GM23338 (cell line): Measurements from ENCODE around the gene CD226. TPM values are rescaled to one million over a fixed set of nuclear protein-coding genes. Genes with fewer than 3 reads are reported as not detected.

Experiments used
- ATAC-seq: fragments of 200-7000 bp; cut with Tn5 transposase; 3 replicates; pipeline ENCODE4 v1.9.1; 2020
- DNase-seq: peaks from one replicate; pipeline ENCODE4 v3.0.0-alpha.2; 2015; ENCODE audit warnings: low spot score
- H2AFZ ChIP-seq: fragments of 200-600 bp; sonication (generic); 2 replicates; pipeline ENCODE4 v1.8.0; 2016; ENCODE audit warnings: antibody characterized with exemption, mild to moderate bottlenecking, moderate library complexity
- H3F3A ChIP-seq: fragments of 200-600 bp; sonication (generic); replicated peaks from 2 replicates; pipeline ENCODE4 v1.8.0; 2017; ENCODE audit warnings: antibody characterized with exemption, mixed run types, low read depth
- H3K27ac ChIP-seq: fragments of 200-600 bp; sonication (generic); 2 replicates; pipeline ENCODE4 v1.6.1; 2016; ENCODE audit warnings: low read depth
- H3K27me3 ChIP-seq: fragments of 200-600 bp; sonication (generic); 2 replicates; pipeline ENCODE4 v1.8.0; 2016; ENCODE audit warnings: mild to moderate bottlenecking, mixed run types, moderate library complexity; ENCODE audit not compliant: insufficient read depth
- H3K36me3 ChIP-seq: fragments of 200-600 bp; sonication (generic); 2 replicates; pipeline ENCODE4 v1.8.0; 2016; ENCODE audit warnings: mild to moderate bottlenecking; ENCODE audit not compliant: insufficient read depth
- H3K4me1 ChIP-seq: fragments of 200-600 bp; sonication (generic); 2 replicates; pipeline ENCODE4 v1.8.0; 2016; ENCODE audit warnings: mild to moderate bottlenecking, moderate library complexity; ENCODE audit not compliant: insufficient read depth
- H3K4me2 ChIP-seq: fragments of 200-600 bp; sonication (generic); 2 replicates; pipeline ENCODE4 v1.7.1; 2017; ENCODE audit warnings: mixed run types
- H3K4me3 ChIP-seq: fragments of 200-600 bp; sonication (generic); 2 replicates; pipeline ENCODE4 v1.6.1; 2016; ENCODE audit warnings: mixed run types
- H3K79me2 ChIP-seq: fragments of 200-600 bp; sonication (generic); replicated peaks from 2 replicates; pipeline ENCODE4 v1.8.0; 2017; ENCODE audit warnings: mild to moderate bottlenecking; ENCODE audit not compliant: insufficient read depth
- H3K9me2 ChIP-seq: fragments of 200-600 bp; sonication (generic); 2 replicates; pipeline ENCODE4 v1.8.0; 2017; ENCODE audit not compliant: insufficient read depth
- H4K20me1 ChIP-seq: fragments of 200-600 bp; sonication (generic); replicated peaks from 2 replicates; pipeline ENCODE4 v1.8.0; 2017; ENCODE audit warnings: mild to moderate bottlenecking; ENCODE audit not compliant: insufficient read depth
- H3K27ac Mint-ChIP-seq: 2 replicates; pipeline ENCODE4 v1.8.0; 2020; ENCODE audit warnings: inconsistent platforms, mild to moderate bottlenecking, moderate library complexity, mixed read lengths
- H3K27me3 Mint-ChIP-seq: 3 replicates; pipeline ENCODE4 v1.8.0; 2022; ENCODE audit warnings: low read depth, mild to moderate bottlenecking, moderate library complexity, mixed read lengths, inconsistent platforms; ENCODE audit not compliant: insufficient read depth, poor library complexity
- H3K36me3 Mint-ChIP-seq: 3 replicates; pipeline ENCODE4 v1.8.0; 2021; ENCODE audit warnings: low read depth, mild to moderate bottlenecking, inconsistent platforms, moderate library complexity, mixed read lengths
- H3K4me1 Mint-ChIP-seq: 3 replicates; pipeline ENCODE4 v1.8.0; 2020; ENCODE audit warnings: mild to moderate bottlenecking, inconsistent platforms, mixed read lengths
- H3K4me3 Mint-ChIP-seq: 3 replicates; pipeline ENCODE4 v1.8.0; 2021; ENCODE audit warnings: moderate library complexity, mild to moderate bottlenecking, inconsistent platforms, mixed read lengths
- H3K9me3 Mint-ChIP-seq: 3 replicates; pipeline ENCODE4 v1.8.0; 2020; ENCODE audit warnings: moderate library complexity, mild to moderate bottlenecking, inconsistent platforms, mixed read lengths
- NANOG ChIP-seq: IDR thresholded peaks from 2 replicates; pipeline ENCODE4 v1.6.1; 2016; ENCODE audit warnings: antibody characterized with exemption, borderline replicate concordance
- POLR2AphosphoS5 ChIP-seq: IDR thresholded peaks from 2 replicates; pipeline ENCODE4 v1.6.1; 2016; ENCODE audit warnings: antibody characterized with exemption, low read depth
- polyA plus RNA-seq: library from polyadenylated mRNA; unstranded; fragments of >200 nt; fragmentation: Nextera tagmentation; extraction: Ambion mirVana; gene quantifications from 2 replicates; pipeline ENCODE4 v1.2.1, GENCODE V29; 2016
- total RNA-seq: library from RNA; depleted of rRNA; stranded (reverse); fragments of >200 nt; shearing (Covaris generic); gene quantifications from 2 replicates; pipeline ENCODE4 v1.2.3, GENCODE V29; 2014
- TF ChIP-seq, protein P1 (sequence below): fragments of 250-450 bp; sonication (Bioruptor Pico); IDR thresholded peaks from 2 replicates; pipeline ENCODE4 v1.5.0; 2020; ENCODE audit warnings: mild to moderate bottlenecking, moderate library complexity

CD226 gene
- total and polyA plus RNA-seq, 2 experiments from 2014 or later, result not detected

GRCh38 chr18:69804776-69805501 lies 142.7 kb downstream of the CD226 start:
- Histone ChIP-seq H3F3A (no peaks in the 10 kb centered on the region), H3K27ac (no peak overlapping the region), H3K79me2 (no peaks in the 10 kb centered on the region), H3K9me2 (no peaks in the 10 kb centered on the region), H3K36me3 (no peaks in the 10 kb centered on the region), H3K4me3 (no peak overlapping the region), H3K4me1 (no peaks in the 10 kb centered on the region), H4K20me1 (no peaks in the 10 kb centered on the region), H3K4me2 (no peak overlapping the region), H2AFZ (no peak overlapping the region), H3K27me3 (no peaks in the 10 kb centered on the region)
- no peaks in the 10 kb centered on the region for H3K4me1 Mint-ChIP-seq
- H3K9me3 Mint-ChIP-seq, result no peaks in the 10 kb centered on the region; the same call in 2 of the 3 replicates
- H3K4me3 Mint-ChIP-seq, result no peak overlapping the region
- H3K27me3 Mint-ChIP-seq, result peaks cover 2% of the 10 kb centered on the region
- DNase-seq, result no peak
- no peak for ATAC-seq
- TF ChIP-seq NANOG (no peak), POLR2AphosphoS5 (no peak)
- TF ChIP-seq, protein P1, sequence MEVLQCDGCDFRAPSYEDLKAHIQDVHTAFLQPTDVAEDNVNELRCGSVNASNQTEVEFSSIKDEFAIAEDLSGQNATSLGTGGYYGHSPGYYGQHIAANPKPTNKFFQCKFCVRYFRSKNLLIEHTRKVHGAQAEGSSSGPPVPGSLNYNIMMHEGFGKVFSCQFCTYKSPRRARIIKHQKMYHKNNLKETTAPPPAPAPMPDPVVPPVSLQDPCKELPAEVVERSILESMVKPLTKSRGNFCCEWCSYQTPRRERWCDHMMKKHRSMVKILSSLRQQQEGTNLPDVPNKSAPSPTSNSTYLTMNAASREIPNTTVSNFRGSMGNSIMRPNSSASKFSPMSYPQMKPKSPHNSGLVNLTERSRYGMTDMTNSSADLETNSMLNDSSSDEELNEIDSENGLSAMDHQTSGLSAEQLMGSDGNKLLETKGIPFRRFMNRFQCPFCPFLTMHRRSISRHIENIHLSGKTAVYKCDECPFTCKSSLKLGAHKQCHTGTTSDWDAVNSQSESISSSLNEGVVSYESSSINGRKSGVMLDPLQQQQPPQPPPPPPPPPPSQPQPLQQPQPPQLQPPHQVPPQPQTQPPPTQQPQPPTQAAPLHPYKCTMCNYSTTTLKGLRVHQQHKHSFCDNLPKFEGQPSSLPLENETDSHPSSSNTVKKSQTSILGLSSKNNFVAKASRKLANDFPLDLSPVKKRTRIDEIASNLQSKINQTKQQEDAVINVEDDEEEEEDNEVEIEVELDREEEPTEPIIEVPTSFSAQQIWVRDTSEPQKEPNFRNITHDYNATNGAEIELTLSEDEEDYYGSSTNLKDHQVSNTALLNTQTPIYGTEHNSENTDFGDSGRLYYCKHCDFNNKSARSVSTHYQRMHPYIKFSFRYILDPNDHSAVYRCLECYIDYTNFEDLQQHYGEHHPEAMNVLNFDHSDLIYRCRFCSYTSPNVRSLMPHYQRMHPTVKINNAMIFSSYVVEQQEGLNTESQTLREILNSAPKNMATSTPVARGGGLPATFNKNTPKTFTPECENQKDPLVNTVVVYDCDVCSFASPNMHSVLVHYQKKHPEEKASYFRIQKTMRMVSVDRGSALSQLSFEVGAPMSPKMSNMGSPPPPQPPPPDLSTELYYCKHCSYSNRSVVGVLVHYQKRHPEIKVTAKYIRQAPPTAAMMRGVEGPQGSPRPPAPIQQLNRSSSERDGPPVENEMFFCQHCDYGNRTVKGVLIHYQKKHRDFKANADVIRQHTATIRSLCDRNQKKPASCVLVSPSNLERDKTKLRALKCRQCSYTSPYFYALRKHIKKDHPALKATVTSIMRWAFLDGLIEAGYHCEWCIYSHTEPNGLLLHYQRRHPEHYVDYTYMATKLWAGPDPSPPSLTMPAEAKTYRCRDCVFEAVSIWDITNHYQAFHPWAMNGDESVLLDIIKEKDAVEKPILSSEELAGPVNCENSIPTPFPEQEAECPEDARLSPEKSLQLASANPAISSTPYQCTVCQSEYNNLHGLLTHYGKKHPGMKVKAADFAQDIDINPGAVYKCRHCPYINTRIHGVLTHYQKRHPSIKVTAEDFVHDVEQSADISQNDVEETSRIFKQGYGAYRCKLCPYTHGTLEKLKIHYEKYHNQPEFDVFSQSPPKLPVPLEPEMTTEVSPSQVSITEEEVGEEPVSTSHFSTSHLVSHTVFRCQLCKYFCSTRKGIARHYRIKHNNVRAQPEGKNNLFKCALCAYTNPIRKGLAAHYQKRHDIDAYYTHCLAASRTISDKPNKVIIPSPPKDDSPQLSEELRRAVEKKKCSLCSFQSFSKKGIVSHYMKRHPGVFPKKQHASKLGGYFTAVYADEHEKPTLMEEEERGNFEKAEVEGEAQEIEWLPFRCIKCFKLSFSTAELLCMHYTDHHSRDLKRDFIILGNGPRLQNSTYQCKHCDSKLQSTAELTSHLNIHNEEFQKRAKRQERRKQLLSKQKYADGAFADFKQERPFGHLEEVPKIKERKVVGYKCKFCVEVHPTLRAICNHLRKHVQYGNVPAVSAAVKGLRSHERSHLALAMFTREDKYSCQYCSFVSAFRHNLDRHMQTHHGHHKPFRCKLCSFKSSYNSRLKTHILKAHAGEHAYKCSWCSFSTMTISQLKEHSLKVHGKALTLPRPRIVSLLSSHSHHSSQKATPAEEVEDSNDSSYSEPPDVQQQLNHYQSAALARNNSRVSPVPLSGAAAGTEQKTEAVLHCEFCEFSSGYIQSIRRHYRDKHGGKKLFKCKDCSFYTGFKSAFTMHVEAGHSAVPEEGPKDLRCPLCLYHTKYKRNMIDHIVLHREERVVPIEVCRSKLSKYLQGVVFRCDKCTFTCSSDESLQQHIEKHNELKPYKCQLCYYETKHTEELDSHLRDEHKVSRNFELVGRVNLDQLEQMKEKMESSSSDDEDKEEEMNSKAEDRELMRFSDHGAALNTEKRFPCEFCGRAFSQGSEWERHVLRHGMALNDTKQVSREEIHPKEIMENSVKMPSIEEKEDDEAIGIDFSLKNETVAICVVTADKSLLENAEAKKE (CRISPR knock-in tag), result no peak
- H3K27ac Mint-ChIP-seq, result no peak overlapping the region
- H3K36me3 Mint-ChIP-seq, result no peaks in the 10 kb centered on the region
